ENCODE results near the gene MAOA.

Gene MAOA

GRCh38 chrX:43702079-43702524 lies 46.0 kb downstream of the MAOA start:
- Mint-ChIP-seq H3K27me3 (ENCODE audit: low read depth) (no peaks in the 10 kb centered on the region), H3K4me3 (no peak overlapping the region), H3K27ac (peak overlapping the region in 1 of 3 experiments; percentile 10), H3K9me3 (no peaks in the 10 kb centered on the region), H3K36me3 (ENCODE audit: low read depth) (no peaks in the 10 kb centered on the region), H3K4me1 (no peaks in the 10 kb centered on the region)
- no peak for TF ChIP-seq CTCF (IDR thresholded peaks at IDR 0.05; ENCODE audit: unreplicated experiment in 3 of 3)

- H3K27me3 Mint-ChIP-seq (ENCODE audit: low read depth) = no peaks in the 10 kb centered on the region
- no peak for TF ChIP-seq CTCF (IDR thresholded peaks at IDR 0.05; ENCODE audit: unreplicated experiment in 3 of 3)
- no peaks in the 10 kb centered on the region for H3K9me3 Mint-ChIP-seq
- H3K4me3 Mint-ChIP-seq = no peak overlapping the region
- H3K4me1 Mint-ChIP-seq = no peaks in the 10 kb centered on the region
- H3K36me3 Mint-ChIP-seq (ENCODE audit: low read depth) = no peaks in the 10 kb centered on the region
- no peak overlapping the region for H3K27ac Mint-ChIP-seq
Observed at GRCh38 chrX:43702660-43703059, 46.6 kb downstream of the MAOA start.

- no peaks in the 10 kb centered on the region for H3K36me3 Mint-ChIP-seq (ENCODE audit: low read depth)
- no peaks in the 10 kb centered on the region for H3K4me1 Mint-ChIP-seq
- no peak for TF ChIP-seq CTCF (IDR thresholded peaks at IDR 0.05; ENCODE audit: unreplicated experiment in 3 of 3)
- peak overlapping the region in 1 of 3 experiments; percentile 40 for H3K27ac Mint-ChIP-seq
- H3K4me3 Mint-ChIP-seq = no peak overlapping the region
- H3K9me3 Mint-ChIP-seq = no peaks in the 10 kb centered on the region
- H3K27me3 Mint-ChIP-seq (ENCODE audit: low read depth) = no peaks in the 10 kb centered on the region
Observed at GRCh38 chrX:43703211-43703791, 47.2 kb downstream of the MAOA start.

GRCh38 chrX:43706786-43707370 lies 50.8 kb downstream of the MAOA start:
- Mint-ChIP-seq H3K27ac (no peak overlapping the region), H3K4me1 (peaks cover 5% of the 10 kb centered on the region), H3K9me3 (no peaks in the 10 kb centered on the region), H3K36me3 (ENCODE audit: low read depth) (no peaks in the 10 kb centered on the region), H3K27me3 (ENCODE audit: low read depth) (no peaks in the 10 kb centered on the region), H3K4me3 (no peak overlapping the region)
- TF ChIP-seq CTCF (IDR thresholded peaks at IDR 0.05; ENCODE audit: unreplicated experiment in 3 of 3) = no peak

DNA sequence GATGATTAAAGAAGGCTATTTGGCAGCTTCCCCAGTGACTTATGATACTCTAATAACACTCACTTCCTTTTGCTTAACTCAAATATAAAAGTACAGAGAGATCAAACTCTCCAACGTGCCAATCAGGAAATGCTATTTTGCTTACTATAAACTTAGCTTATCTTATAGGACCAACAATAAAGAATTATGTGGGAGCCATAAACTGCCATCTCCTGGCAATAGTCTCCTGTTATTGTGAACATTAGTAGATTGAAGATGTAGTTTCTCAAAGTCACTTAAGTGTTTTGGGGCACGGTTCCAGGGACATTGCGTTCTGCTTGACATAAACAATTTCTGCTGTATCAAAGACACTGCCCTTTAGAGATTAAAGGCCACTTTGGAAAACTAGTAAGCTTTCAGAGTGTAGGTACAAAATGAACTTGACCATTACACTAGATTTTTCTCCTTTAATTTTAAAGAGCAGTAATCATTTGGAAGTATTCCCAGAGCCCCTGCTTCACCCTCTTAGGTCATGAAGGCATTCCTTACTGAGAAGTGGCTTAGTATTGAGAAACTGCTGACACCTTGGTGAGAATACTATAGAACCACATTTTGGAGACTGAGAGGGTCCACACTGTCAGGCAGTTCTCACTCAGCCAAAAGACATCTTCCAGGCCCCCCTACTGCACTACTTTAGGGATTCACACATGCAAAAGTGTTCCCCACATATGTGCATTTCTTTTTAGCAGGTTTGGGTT lies 51.9 kb downstream of the MAOA start:
- no peak overlapping the region for H3K27ac Mint-ChIP-seq
- no peaks in the 10 kb centered on the region for H3K36me3 Mint-ChIP-seq (ENCODE audit: low read depth)
- TF ChIP-seq CTCF (IDR thresholded peaks at IDR 0.05; ENCODE audit: unreplicated experiment in 3 of 3) = no peak
- H3K27me3 Mint-ChIP-seq (ENCODE audit: low read depth) = no peaks in the 10 kb centered on the region
- H3K9me3 Mint-ChIP-seq = no peaks in the 10 kb centered on the region
- no peak overlapping the region for H3K4me3 Mint-ChIP-seq
- peaks cover 5% of the 10 kb centered on the region for H3K4me1 Mint-ChIP-seq
